Erythroblast (primary cell): ENCODE data around the gene FBL.
"Not testable (repeated sequence)": the region's sequence is repeated elsewhere in the genome, so short reads cannot be mapped to it uniquely, and the experiment has no call there.

ENCODE experiments used
- GATA1 ChIP-seq: IDR thresholded peaks from 2 replicates; pipeline ENCODE4 v1.6.1; 2011; ENCODE audit warnings: low read depth, mild to moderate bottlenecking, control low read depth, low read length, moderate library complexity
- POLR2A ChIP-seq: IDR thresholded peaks from 2 replicates; pipeline ENCODE4 v1.6.1; 2011; ENCODE audit warnings: mild to moderate bottlenecking, low read length

DNA sequence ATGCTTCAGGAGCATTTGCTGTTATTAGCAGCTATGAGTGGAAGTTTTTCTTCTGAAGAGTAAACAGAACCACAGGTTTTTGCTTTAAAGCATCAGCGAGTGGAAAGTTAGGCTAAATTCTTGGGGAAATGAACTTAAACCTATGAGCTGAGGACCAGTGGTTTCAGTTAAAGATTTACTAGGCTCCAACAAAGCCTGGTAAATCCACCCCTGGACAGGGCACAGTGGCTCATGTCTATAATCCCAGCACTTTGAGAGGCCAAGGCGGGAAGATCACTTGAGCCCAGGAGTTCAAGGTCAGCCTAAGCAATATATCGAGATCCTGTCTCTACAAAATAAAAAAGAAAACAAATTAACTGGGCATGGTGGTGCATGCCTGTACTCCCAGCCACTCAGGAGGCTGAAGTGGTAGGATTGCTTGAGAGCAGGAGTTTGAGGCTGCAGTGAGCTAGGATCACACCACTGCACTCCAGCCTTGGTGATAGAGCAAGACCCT is 41.3 kb upstream of the FBL start:
- not testable (repeated sequence) for TF ChIP-seq POLR2A, GATA1
